PC-9 (cell line): ENCODE measurements around the gene SFT2D2. TPM values are rescaled to one million over a fixed set of nuclear protein-coding genes. Genes with fewer than 3 reads are reported as not detected.

Experiments
- BruUV-seq: library from RNA; stranded (reverse); fragments of 400-500 nt; replicated peaks from 2 replicates; lab custom pipeline; 2021; lab: Mats Ljungman, UMichigan
- CTCF ChIA-PET: fragments of 300-600 bp; sonication (Branson Sonifier 250); formaldehyde crosslinking; loops from one replicate; lab custom pipeline; 2022; ENCODE audit warnings: antibody characterized with exemption; lab: Charles Lee
- POLR2A ChIA-PET: fragments of 300-600 bp; sonication (Branson Sonifier 250); formaldehyde crosslinking; loops from one replicate; lab custom pipeline; 2022; ENCODE audit warnings: antibody characterized with exemption; ENCODE audit not compliant: unreplicated experiment; lab: Charles Lee
- DNase-seq, 2 experiments: peaks; one replicate each; pipeline versions ENCODE4 v3.0.0 to v3.0.0-alpha.2; 2015 to 2022; ENCODE audit warnings: mixed read lengths in 1 of 2
- H2AFZ ChIP-seq: fragments of 200-600 bp; sonication (generic); 2 replicates; pipeline ENCODE4 v1.8.1; 2017; ENCODE audit warnings: antibody characterized with exemption
- H3F3A ChIP-seq: fragments of 200-600 bp; sonication (generic); 2 replicates; pipeline ENCODE4 v1.8.1; 2017; ENCODE audit warnings: antibody characterized with exemption, mild to moderate bottlenecking, low read depth; ENCODE audit not compliant: insufficient read depth
- H3K27ac ChIP-seq: fragments of 200-600 bp; sonication (generic); 2 replicates; pipeline ENCODE4 v1.6.1; 2016; ENCODE audit warnings: mixed run types
- H3K27me3 ChIP-seq: fragments of 200-600 bp; sonication (generic); 2 replicates; pipeline ENCODE4 v1.6.1; 2016; ENCODE audit warnings: low read depth, mixed run types; ENCODE audit not compliant: insufficient read depth
- H3K36me3 ChIP-seq: fragments of 200-600 bp; sonication (generic); 2 replicates; pipeline ENCODE4 v1.6.1; 2016; ENCODE audit warnings: low read depth, mixed run types
- H3K4me1 ChIP-seq: fragments of 200-600 bp; sonication (generic); replicated peaks from 2 replicates; pipeline ENCODE4 v1.6.1; 2016; ENCODE audit warnings: mixed run types; ENCODE audit not compliant: insufficient read depth
- H3K4me2 ChIP-seq: fragments of 200-600 bp; sonication (generic); 2 replicates; pipeline ENCODE4 v1.6.1; 2017; ENCODE audit warnings: mixed run types
- H3K4me3 ChIP-seq: fragments of 200-600 bp; sonication (generic); 2 replicates; pipeline ENCODE4 v1.6.1; 2016; ENCODE audit warnings: mixed run types
- H3K79me2 ChIP-seq: fragments of 200-600 bp; sonication (generic); 2 replicates; pipeline ENCODE4 v1.6.1; 2017; ENCODE audit warnings: low read depth, mixed run types
- H3K9me2 ChIP-seq: fragments of 200-600 bp; sonication (generic); 2 replicates; pipeline ENCODE4 v1.8.1; 2017; ENCODE audit warnings: mild to moderate bottlenecking; ENCODE audit not compliant: insufficient read depth
- H3K9me3 ChIP-seq: fragments of 200-600 bp; sonication (generic); 2 replicates; pipeline ENCODE4 v1.8.1; 2016; ENCODE audit warnings: low read depth; ENCODE audit not compliant: insufficient read depth
- H4K20me1 ChIP-seq: fragments of 200-600 bp; sonication (generic); 2 replicates; pipeline ENCODE4 v1.8.1; 2017; ENCODE audit not compliant: insufficient read depth
- CTCF ChIP-seq: fragments of 200-600 bp; sonication (generic); conservative IDR thresholded peaks from 2 replicates; pipeline ENCODE4 v1.6.1; 2017; ENCODE audit warnings: mixed run types, antibody characterized with exemption, mild to moderate bottlenecking, moderate library complexity
- EZH2 ChIP-seq: fragments of 200-600 bp; sonication (generic); IDR thresholded peaks from 2 replicates; pipeline ENCODE4 v1.8.0; 2017; ENCODE audit warnings: antibody characterized with exemption, low read depth
- intact Hi-C: fragments of 100-400 bp; cut with micrococcal nuclease; formaldehyde crosslinking; loops from one replicate; pipeline ENCODE4 v1.10.0; 2022; ENCODE audit not compliant: unreplicated experiment
- total RNA-seq: library from RNA; stranded (reverse); gene quantifications from 2 replicates; pipeline ENCODE4 v1.2.3, GENCODE V29; 2021

Gene SFT2D2
- total RNA-seq, 1 experiment from 2014 or later = 66.8 TPM

- peak in 1 of 2 experiments; percentile 34 for DNase-seq
- H2AFZ ChIP-seq = no peak overlapping the region
- H4K20me1 ChIP-seq = no peaks in the 10 kb centered on the region
- no peaks in the 10 kb centered on the region for H3K27me3 ChIP-seq
- H3K79me2 ChIP-seq = no peaks in the 10 kb centered on the region
- no peak overlapping the region for H3K27ac ChIP-seq
- H3K4me1 ChIP-seq = no peaks in the 10 kb centered on the region
- H3K36me3 ChIP-seq = peaks cover 35% of the 10 kb centered on the region
- H3K9me3 ChIP-seq = no peaks in the 10 kb centered on the region
- ChIA-PET CTCF (no interaction called here), POLR2A (interaction anchor here (0.6 kb wide), 1 partner anchor 63 kb away, joined by 8 read pairs; no protein-coding TSS in a partner anchor)
- H3K9me2 ChIP-seq = no peaks in the 10 kb centered on the region
- no peak for TF ChIP-seq CTCF
- no peak for TF ChIP-seq EZH2
- intact Hi-C loops = no loop called here
- no peak overlapping the region for H3K4me3 ChIP-seq
- no TSS peak for BruUV-seq
- no peak overlapping the region for H3K4me2 ChIP-seq
- no peaks in the 10 kb centered on the region; the same call in 1 of the 2 replicates for H3F3A ChIP-seq
These were observed 17.9 kb downstream of the SFT2D2 start for GRCh38 chr1:168243636-168244212.

GRCh38 chr1:168245042-168245441 is 19.2 kb downstream of the SFT2D2 start:
- ChIA-PET CTCF (no interaction called here), POLR2A (no interaction called here)
- peaks cover 4% of the 10 kb centered on the region; the same call in 1 of the 2 replicates for H3F3A ChIP-seq
- no peaks in the 10 kb centered on the region for H3K9me2 ChIP-seq
- no TSS peak for BruUV-seq
- H3K36me3 ChIP-seq = peaks cover 39% of the 10 kb centered on the region
- no peaks in the 10 kb centered on the region for H3K9me3 ChIP-seq
- H3K4me2 ChIP-seq = no peak overlapping the region
- H3K27me3 ChIP-seq = no peaks in the 10 kb centered on the region
- no peak overlapping the region for H3K27ac ChIP-seq
- H4K20me1 ChIP-seq = no peaks in the 10 kb centered on the region
- no peaks in the 10 kb centered on the region for H3K4me1 ChIP-seq
- DNase-seq = no peak
- no peak overlapping the region for H3K4me3 ChIP-seq
- H2AFZ ChIP-seq = no peak overlapping the region
- TF ChIP-seq EZH2 (no peak), CTCF (no peak)
- intact Hi-C loops = no loop called here
- 0 out of 2 replicates have a peak, but pooled peaks cover 6% of the 10 kb centered on the region for H3K79me2 ChIP-seq

- BruUV-seq = no TSS peak
- Histone ChIP-seq H3K79me2 (0 out of 2 replicates have a peak, but pooled peaks cover 6% of the 10 kb centered on the region), H3K27me3 (no peaks in the 10 kb centered on the region), H3K9me2 (no peaks in the 10 kb centered on the region), H3K4me1 (no peaks in the 10 kb centered on the region), H3F3A (peaks cover 4% of the 10 kb centered on the region; the same call in 1 of the 2 replicates), H3K4me3 (no peak overlapping the region), H3K27ac (no peak overlapping the region), H3K36me3 (peaks cover 42% of the 10 kb centered on the region), H2AFZ (no peak overlapping the region), H4K20me1 (no peaks in the 10 kb centered on the region), H3K4me2 (no peak overlapping the region), H3K9me3 (no peaks in the 10 kb centered on the region)
- intact Hi-C loops = no loop called here
- POLR2A ChIA-PET = no interaction called here
- no peak for DNase-seq
- CTCF ChIA-PET = no interaction called here
- TF ChIP-seq CTCF = no peak
- TF ChIP-seq EZH2 = no peak
These were observed 20.7 kb downstream of the SFT2D2 start for GRCh38 chr1:168246506-168246905.
